Measurements from ENCODE around the gene IL1RAP.
A peak's percentile ranks its signal among the peaks of the same experiment; 100 is the strongest.

IL1RAP gene

GRCh38 chr3:190542846-190543245, 29.0 kb downstream of the IL1RAP start:
- DNase-seq (ENCODE audit: low read depth in 2 of 2): no peak

GRCh38 chr3:190543671-190544070, 29.8 kb downstream of the IL1RAP start:
- DNase-seq (ENCODE audit: low read depth in 2 of 2): no peak

GRCh38 chr3:190545191-190545590, 31.3 kb downstream of the IL1RAP start:
- no peak for DNase-seq (ENCODE audit: low read depth in 2 of 2)

GRCh38 chr3:190546881-190547510, 33.1 kb downstream of the IL1RAP start:
- DNase-seq (ENCODE audit: low read depth in 2 of 2): no peak

GRCh38 chr3:190548031-190548656, 34.3 kb downstream of the IL1RAP start:
- no peak for DNase-seq (ENCODE audit: low read depth in 2 of 2)

- no peak for DNase-seq (ENCODE audit: low read depth in 2 of 2)
These were observed 38.1 kb downstream of the IL1RAP start for GRCh38 chr3:190552021-190552420.

GRCh38 chr3:190552969-190553759, 39.3 kb downstream of the IL1RAP start:
- no peak for DNase-seq (ENCODE audit: low read depth in 2 of 2)

GRCh38 chr3:190554197-190554596, 40.3 kb downstream of the IL1RAP start:
- no peak for DNase-seq (ENCODE audit: low read depth in 2 of 2)

GRCh38 chr3:190556351-190556750, 42.5 kb downstream of the IL1RAP start:
- DNase-seq (ENCODE audit: low read depth in 2 of 2): no peak

- no peak for DNase-seq (ENCODE audit: low read depth in 2 of 2)
These were observed 43.4 kb downstream of the IL1RAP start for GRCh38 chr3:190557296-190557695.

- no peak for DNase-seq (ENCODE audit: low read depth in 2 of 2)
These were observed 44.4 kb downstream of the IL1RAP start for GRCh38 chr3:190558316-190558715.

- no peak for DNase-seq (ENCODE audit: low read depth in 2 of 2)
These were observed 44.9 kb downstream of the IL1RAP start for GRCh38 chr3:190558796-190559195.

- DNase-seq (ENCODE audit: low read depth in 2 of 2): no peak
These were observed 46.4 kb downstream of the IL1RAP start for GRCh38 chr3:190560013-190560895.

GRCh38 chr3:190562866-190563510, 49.1 kb downstream of the IL1RAP start:
- DNase-seq (ENCODE audit: low read depth in 2 of 2): no peak

GRCh38 chr3:190564175-190564574, 50.3 kb downstream of the IL1RAP start:
- DNase-seq (ENCODE audit: low read depth in 2 of 2): no peak

GRCh38 chr3:190566043-190566933, 52.4 kb downstream of the IL1RAP start:
- DNase-seq (ENCODE audit: low read depth in 2 of 2): peak; percentile 62 to 68

GRCh38 chr3:190568036-190568435, 54.2 kb downstream of the IL1RAP start:
- DNase-seq (ENCODE audit: low read depth in 2 of 2): no peak

- no peak for DNase-seq (ENCODE audit: low read depth in 2 of 2)
These were observed 60.6 kb downstream of the IL1RAP start for GRCh38 chr3:190574473-190574872.

GRCh38 chr3:190575437-190576185, 61.7 kb downstream of the IL1RAP start:
- no peak for DNase-seq (ENCODE audit: low read depth in 2 of 2)

GRCh38 chr3:190577225-190577624, 63.3 kb downstream of the IL1RAP start:
- no peak for DNase-seq (ENCODE audit: low read depth in 2 of 2)

Data from stimulated activated CD4-positive, alpha-beta T cell treated with anti-CD3 and anti-CD28 coated beads, Interleukin-4, amount 100 ng/mL, for 48 hours (primary cell).